Measurements from ENCODE around the gene CLCF1.
"Not testable (repeated sequence)": the region's sequence is repeated elsewhere in the genome, so short reads cannot be mapped to it uniquely, and the experiment has no call there.

The CLCF1 gene

GRCh38 chr11:67407688-67408163, 34.3 kb upstream of the CLCF1 start:
- no peak overlapping the region for H3K27ac ChIP-seq
- DNase-seq (ENCODE audit: low spot score), result no peak
- no peak for TF ChIP-seq CTCF (IDR thresholded peaks at IDR 0.05)
- no peak overlapping the region for H3K4me3 ChIP-seq

- no peak overlapping the region for H3K27ac ChIP-seq
These were observed 33.7 kb upstream of the CLCF1 start for GRCh38 chr11:67406969-67407687.

GRCh38 chr11:67406420-67406968, 33.1 kb upstream of the CLCF1 start:
- Histone ChIP-seq H3K4me3 (no peak overlapping the region), H3K27ac (no peak overlapping the region)
- DNase-seq (ENCODE audit: low spot score), result no peak
- no peak for TF ChIP-seq CTCF (IDR thresholded peaks at IDR 0.05)

More at GRCh38 chr11:67406969-67407687, 33.7 kb upstream of the CLCF1 start:
- H3K4me3 ChIP-seq, result no peak overlapping the region
- TF ChIP-seq CTCF (IDR thresholded peaks at IDR 0.05), result no peak
- no peak for DNase-seq (ENCODE audit: low spot score)

GRCh38 chr11:67405688-67406339, 32.4 kb upstream of the CLCF1 start:
- no peak for TF ChIP-seq CTCF (IDR thresholded peaks at IDR 0.05)
- Histone ChIP-seq H3K27ac (no peak overlapping the region), H3K4me3 (no peak overlapping the region)
- no peak for DNase-seq (ENCODE audit: low spot score)

GRCh38 chr11:67405196-67405567, 31.8 kb upstream of the CLCF1 start:
- DNase-seq (ENCODE audit: low spot score), result no peak
- Histone ChIP-seq H3K4me3 (no peak overlapping the region), H3K27ac (no peak overlapping the region)
- no peak for TF ChIP-seq CTCF (IDR thresholded peaks at IDR 0.05)

GRCh38 chr11:67404515-67405195, 31.3 kb upstream of the CLCF1 start:
- DNase-seq (ENCODE audit: low spot score), result no peak
- Histone ChIP-seq H3K4me3 (no peak overlapping the region), H3K27ac (no peak overlapping the region)
- no peak for TF ChIP-seq CTCF (IDR thresholded peaks at IDR 0.05)

- H3K4me3 ChIP-seq; DNase-seq (ENCODE audit: low spot score); H3K27ac ChIP-seq: not testable (repeated sequence)
These were observed 29.7 kb upstream of the CLCF1 start for GRCh38 chr11:67403085-67403484.

GRCh38 chr11:67402192-67402839, 28.9 kb upstream of the CLCF1 start:
- peak overlapping the region; percentile 94 for H3K4me3 ChIP-seq
- H3K27ac ChIP-seq, result peak overlapping the region; percentile 91 to 99
- not testable (repeated sequence) for DNase-seq (ENCODE audit: low spot score)

Data from coronary artery (tissue), 2 donors.